Keratinocyte (primary cell): ENCODE measurements around the gene ST6GAL1. TPM values are rescaled to one million over a fixed set of nuclear protein-coding genes. Genes with fewer than 3 reads are reported as not detected.

Experiments used
- DNase-seq: peaks from one replicate; pipeline ENCODE4 v3.0.0-alpha.2; 2011; ENCODE audit warnings: low read depth, missing footprints, low spot score
- FAIRE-seq: peaks from 2 replicates; lab custom pipeline; 2011; peaks lifted over from hg19 to GRCh38; lab: Jason Lieb, UNC
- H2AFZ ChIP-seq: 2 replicates; pipeline ENCODE4 v1.6.0; 2012; ENCODE audit warnings: low read length, control low read depth, inconsistent platforms; ENCODE audit not compliant: control insufficient read depth
- H3K27ac ChIP-seq: 2 replicates; pipeline ENCODE4 v1.5.1; 2011; ENCODE audit warnings: low read length; ENCODE audit not compliant: control insufficient read depth, insufficient read depth
- H3K27me3 ChIP-seq: 3 replicates; pipeline ENCODE4 v1.6.0; 2011; ENCODE audit warnings: low read length; ENCODE audit not compliant: control insufficient read depth, insufficient read depth; ENCODE audit errors: extremely low read depth
- H3K36me3 ChIP-seq, 2 experiments: 2 replicates in 1 of 2; 3 replicates in 1 of 2; pipeline ENCODE4 v1.5.1; 2011; ENCODE audit warnings: low read length in 2 of 2, mild to moderate bottlenecking in 1 of 2; ENCODE audit not compliant: control insufficient read depth in 2 of 2, insufficient read depth in 2 of 2; ENCODE audit errors: extremely low read depth in 1 of 2
- H3K4me1 ChIP-seq: 3 replicates; pipeline ENCODE4 v1.5.1; 2011; ENCODE audit warnings: low read length; ENCODE audit not compliant: control insufficient read depth, insufficient read depth; ENCODE audit errors: extremely low read depth
- H3K4me2 ChIP-seq: 3 replicates; pipeline ENCODE4 v1.6.0; 2011; ENCODE audit warnings: low read depth, low read length; ENCODE audit not compliant: control insufficient read depth, insufficient read depth; ENCODE audit errors: extremely low read depth
- H3K4me3 ChIP-seq, 3 experiments: fragments of 200-600 bp in 1 of 3; sonication (generic) in 1 of 3; 2 replicates in 2 of 3; 3 replicates in 1 of 3; pipeline ENCODE4 v1.5.1; 2011 to 2016; ENCODE audit warnings: low read length in 3 of 3, mild to moderate bottlenecking in 3 of 3, control low read depth in 2 of 3, inconsistent platforms in 1 of 3, low read depth in 1 of 3, mixed read lengths in 1 of 3, mixed run types in 1 of 3, moderate library complexity in 1 of 3; ENCODE audit not compliant: control insufficient read depth in 2 of 3, insufficient read depth in 2 of 3; ENCODE audit errors: extremely low read depth in 1 of 3
- H3K79me2 ChIP-seq: 2 replicates; pipeline ENCODE4 v1.6.0; 2012; ENCODE audit warnings: low read length; ENCODE audit not compliant: control insufficient read depth, insufficient read depth
- H3K9ac ChIP-seq: 3 replicates; pipeline ENCODE4 v1.6.0; 2011; ENCODE audit warnings: low read length; ENCODE audit not compliant: control insufficient read depth, insufficient read depth; ENCODE audit errors: extremely low read depth
- H3K9me1 ChIP-seq: 3 replicates; pipeline ENCODE4 v1.6.0; 2011; ENCODE audit warnings: low read length; ENCODE audit not compliant: control insufficient read depth, insufficient read depth; ENCODE audit errors: extremely low read depth
- H3K9me3 ChIP-seq: 2 replicates; pipeline ENCODE4 v1.5.1; 2012; ENCODE audit warnings: low read depth, low read length; ENCODE audit not compliant: control insufficient read depth
- H4K20me1 ChIP-seq: 3 replicates; pipeline ENCODE4 v1.6.0; 2011; ENCODE audit warnings: low read length; ENCODE audit not compliant: control insufficient read depth, insufficient read depth; ENCODE audit errors: extremely low read depth
- CTCF ChIP-seq, 3 experiments: IDR thresholded peaks in 1 of 3; conservative IDR thresholded peaks in 1 of 3; optimal IDR thresholded peaks in 1 of 3; 2 replicates in 2 of 3; 3 replicates in 1 of 3; pipeline versions ENCODE3 to v1.5.1; 2011; ENCODE audit warnings: low read length in 3 of 3, mild to moderate bottlenecking in 3 of 3, moderate library complexity in 2 of 3, control low read depth in 1 of 3, inconsistent platforms in 1 of 3; ENCODE audit not compliant: insufficient read depth in 2 of 3; ENCODE audit errors: extremely low read depth in 1 of 3
- EZH2 ChIP-seq: IDR thresholded peaks from one replicate; pipeline ENCODE4 v1.6.1; 2012; ENCODE audit warnings: inconsistent platforms, mild to moderate bottlenecking, low read length, moderate library complexity
- dilution Hi-C: fragments of 300-500 bp; cut with MboI; formaldehyde crosslinking; loops from one replicate; pipeline ENCODE4 v1.7.0; 2020; ENCODE audit warnings: low sequenced_read_pairs; ENCODE audit not compliant: extremely low pct_ligation_motif_present
- polyA plus RNA-seq, 5 experiments: library from polyadenylated mRNA; depleted of rRNA in 3 of 5; stranded (reverse) in 3 of 5; stranded (forward) in 1 of 5; unstranded in 1 of 5; fragments of >200 nt; gene quantifications; 1 replicate in 1 of 5; 2 replicates in 3 of 5; 3 replicates in 1 of 5; pipeline versions ENCODE4 v1.2.1 to v1.2.3, GENCODE V29; 2011 to 2012; ENCODE audit warnings: missing spikeins in 2 of 5, low read depth in 1 of 5, low replicate concordance in 1 of 5

The ST6GAL1 gene
- polyA plus RNA-seq, 1 donor (not counting 4 experiments of a cell fraction or from before 2014, with no cell fraction given) = 7.5 TPM

DNA sequence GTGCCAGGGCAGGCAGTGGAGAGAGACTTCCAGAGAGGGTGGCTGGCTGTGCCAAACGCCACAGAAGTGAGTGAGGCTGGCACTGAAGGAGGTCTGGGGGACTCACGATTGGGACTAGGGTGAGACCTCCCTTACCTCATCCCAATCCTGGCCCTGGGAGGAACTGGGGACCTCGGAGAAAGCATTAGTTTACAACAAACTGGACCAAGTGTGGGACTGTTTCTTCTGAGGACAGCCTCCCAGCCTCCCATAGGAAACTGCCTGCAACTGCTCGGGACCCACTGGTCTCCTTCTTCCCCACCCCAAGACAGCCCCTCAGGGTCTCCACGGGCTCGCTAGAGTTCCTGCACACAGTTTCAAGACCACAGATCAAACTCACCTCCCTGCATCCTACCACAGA is 45.4 kb downstream of the ST6GAL1 start:
- Histone ChIP-seq H3K9me3 (no peaks in the 10 kb centered on the region), H3K27ac (no peak overlapping the region)
- dilution Hi-C loops = no loop called here

DNA sequence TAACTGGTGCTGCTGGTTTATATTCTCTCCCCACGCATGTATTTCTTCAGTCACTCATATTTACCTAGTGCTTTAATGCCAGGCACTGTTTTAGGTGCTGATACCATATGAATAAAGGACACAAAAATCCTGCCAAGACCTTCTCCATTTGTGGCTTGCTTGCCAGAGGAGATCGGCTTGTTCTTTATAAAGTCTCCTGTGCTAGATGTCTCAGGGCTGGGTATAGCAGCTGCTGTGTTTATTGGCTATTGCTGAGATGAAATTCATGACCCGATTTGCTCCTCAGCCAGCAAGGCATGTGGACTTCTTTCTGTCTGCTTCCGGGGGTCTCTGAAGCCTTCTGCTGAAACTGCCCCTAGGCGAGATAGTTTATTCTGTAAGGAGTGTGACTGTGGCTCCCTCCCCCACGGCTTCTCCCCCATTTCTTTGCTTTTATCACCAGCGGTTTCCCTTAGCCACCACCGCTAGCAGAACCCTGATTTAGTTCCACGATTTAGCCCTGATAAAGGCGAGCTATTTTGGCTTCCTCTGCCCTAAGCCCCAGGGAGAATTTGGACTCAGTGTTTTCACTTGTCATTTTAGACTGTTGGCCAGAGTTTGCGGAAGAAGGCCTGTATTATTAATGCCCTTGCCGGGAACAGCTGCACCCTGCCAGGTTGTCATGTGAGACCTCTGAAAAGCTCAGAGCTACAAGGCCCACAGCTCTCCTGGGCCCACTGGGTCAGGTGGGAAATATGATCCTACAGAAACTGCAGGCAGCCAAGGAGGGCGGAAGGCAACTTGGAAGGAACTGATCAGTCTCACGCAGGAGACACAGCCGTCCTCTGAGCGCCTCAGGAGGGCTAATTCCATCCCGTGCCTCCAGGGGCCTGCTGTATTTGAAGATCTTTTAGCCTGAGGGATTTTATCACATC is 46.8 kb downstream of the ST6GAL1 start:
- H3K4me1 ChIP-seq = peaks cover 10% of the 10 kb centered on the region
- no peak overlapping the region for H2AFZ ChIP-seq
- no peaks in the 10 kb centered on the region for H4K20me1 ChIP-seq
- DNase-seq (no peak), FAIRE-seq (no peak)
- H3K27ac ChIP-seq = no peak overlapping the region
- TF ChIP-seq CTCF (optimal IDR thresholded peaks at IDR 0.05 in 1 of 3, IDR thresholded peaks at IDR 0.05 in 1 of 3, conservative IDR thresholded peaks at IDR 0.05 in 1 of 3; ENCODE audit: extremely low read depth in 1 of 3, insufficient read depth in 2 of 3, low read length in 3 of 3) = no peak
- no peak for TF ChIP-seq EZH2
- no peak overlapping the region for H3K4me3 ChIP-seq
- dilution Hi-C loops = no loop called here
- no peaks in the 10 kb centered on the region for H3K27me3 ChIP-seq
- no peaks in the 10 kb centered on the region for H3K36me3 ChIP-seq
- no peak overlapping the region for H3K4me2 ChIP-seq
- H3K9me3 ChIP-seq = no peaks in the 10 kb centered on the region
- no peaks in the 10 kb centered on the region for H3K9me1 ChIP-seq
- no peaks in the 10 kb centered on the region for H3K79me2 ChIP-seq
- H3K9ac ChIP-seq = no peak overlapping the region

More for the DNA sequence above, 45.4 kb downstream of the ST6GAL1 start:
- H2AFZ ChIP-seq = no peak overlapping the region
- H4K20me1 ChIP-seq = no peaks in the 10 kb centered on the region
- no peaks in the 10 kb centered on the region for H3K27me3 ChIP-seq
- DNase-seq (no peak), FAIRE-seq (no peak)
- H3K9ac ChIP-seq = no peak overlapping the region
- TF ChIP-seq CTCF (optimal IDR thresholded peaks at IDR 0.05 in 1 of 3, IDR thresholded peaks at IDR 0.05 in 1 of 3, conservative IDR thresholded peaks at IDR 0.05 in 1 of 3; ENCODE audit: extremely low read depth in 1 of 3, insufficient read depth in 2 of 3, low read length in 3 of 3) = no peak
- no peak for TF ChIP-seq EZH2
- H3K79me2 ChIP-seq = no peaks in the 10 kb centered on the region
- H3K4me3 ChIP-seq = no peak overlapping the region
- no peaks in the 10 kb centered on the region for H3K9me1 ChIP-seq
- H3K36me3 ChIP-seq = no peaks in the 10 kb centered on the region
- peaks cover 10% of the 10 kb centered on the region for H3K4me1 ChIP-seq
- H3K4me2 ChIP-seq = no peak overlapping the region
